GM12873 (cell line): ENCODE data around the gene ALOXE3.

Experiments used
- TF ChIP-seq, protein P1 (sequence below): IDR thresholded peaks from 2 replicates; pipeline ENCODE4 v1.5.1; 2012; ENCODE audit warnings: low read depth, mild to moderate bottlenecking, moderate library complexity, low read length, control low read depth; ENCODE audit not compliant: insufficient read depth; ENCODE audit errors: missing control alignments

The ALOXE3 gene

DNA sequence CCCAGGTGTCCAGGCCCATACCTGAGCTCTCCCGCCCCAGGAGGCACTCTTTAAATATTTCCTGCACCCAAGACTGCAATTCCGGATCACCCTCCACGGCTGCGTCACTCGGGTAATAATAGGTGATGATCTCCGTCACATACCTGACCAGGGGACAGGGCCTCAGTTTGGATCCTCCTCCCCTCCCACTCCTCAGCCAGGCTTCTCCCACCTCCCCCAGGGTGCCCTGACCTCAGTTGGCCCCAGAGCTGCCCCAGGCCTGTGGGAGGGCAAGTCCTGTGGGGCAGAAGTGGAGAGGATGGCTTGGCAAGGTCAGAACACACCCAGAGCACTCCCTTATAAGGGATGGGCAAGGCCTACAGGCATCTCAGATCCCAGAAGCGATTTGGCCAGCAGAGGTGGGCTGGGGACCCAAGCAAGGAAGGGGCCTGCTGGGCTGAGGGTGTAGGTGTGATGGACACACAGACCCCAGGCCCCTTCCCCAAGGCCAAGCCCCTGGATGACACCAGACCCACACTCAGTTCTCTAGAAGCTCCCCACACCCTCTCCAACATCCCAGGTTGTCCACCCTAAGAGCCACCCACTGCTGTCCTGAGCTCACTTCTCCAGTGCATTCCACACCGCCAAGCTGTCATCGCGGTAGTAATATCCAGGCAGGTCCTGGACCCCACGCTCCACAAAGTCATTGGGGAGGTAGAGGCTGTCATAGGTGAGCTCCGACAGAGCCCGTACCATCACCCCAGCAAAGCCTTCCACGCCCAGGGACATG, 42.6 kb downstream of the ALOXE3 start:
- TF ChIP-seq, protein P1, sequence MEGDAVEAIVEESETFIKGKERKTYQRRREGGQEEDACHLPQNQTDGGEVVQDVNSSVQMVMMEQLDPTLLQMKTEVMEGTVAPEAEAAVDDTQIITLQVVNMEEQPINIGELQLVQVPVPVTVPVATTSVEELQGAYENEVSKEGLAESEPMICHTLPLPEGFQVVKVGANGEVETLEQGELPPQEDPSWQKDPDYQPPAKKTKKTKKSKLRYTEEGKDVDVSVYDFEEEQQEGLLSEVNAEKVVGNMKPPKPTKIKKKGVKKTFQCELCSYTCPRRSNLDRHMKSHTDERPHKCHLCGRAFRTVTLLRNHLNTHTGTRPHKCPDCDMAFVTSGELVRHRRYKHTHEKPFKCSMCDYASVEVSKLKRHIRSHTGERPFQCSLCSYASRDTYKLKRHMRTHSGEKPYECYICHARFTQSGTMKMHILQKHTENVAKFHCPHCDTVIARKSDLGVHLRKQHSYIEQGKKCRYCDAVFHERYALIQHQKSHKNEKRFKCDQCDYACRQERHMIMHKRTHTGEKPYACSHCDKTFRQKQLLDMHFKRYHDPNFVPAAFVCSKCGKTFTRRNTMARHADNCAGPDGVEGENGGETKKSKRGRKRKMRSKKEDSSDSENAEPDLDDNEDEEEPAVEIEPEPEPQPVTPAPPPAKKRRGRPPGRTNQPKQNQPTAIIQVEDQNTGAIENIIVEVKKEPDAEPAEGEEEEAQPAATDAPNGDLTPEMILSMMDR, result no peak

DNA sequence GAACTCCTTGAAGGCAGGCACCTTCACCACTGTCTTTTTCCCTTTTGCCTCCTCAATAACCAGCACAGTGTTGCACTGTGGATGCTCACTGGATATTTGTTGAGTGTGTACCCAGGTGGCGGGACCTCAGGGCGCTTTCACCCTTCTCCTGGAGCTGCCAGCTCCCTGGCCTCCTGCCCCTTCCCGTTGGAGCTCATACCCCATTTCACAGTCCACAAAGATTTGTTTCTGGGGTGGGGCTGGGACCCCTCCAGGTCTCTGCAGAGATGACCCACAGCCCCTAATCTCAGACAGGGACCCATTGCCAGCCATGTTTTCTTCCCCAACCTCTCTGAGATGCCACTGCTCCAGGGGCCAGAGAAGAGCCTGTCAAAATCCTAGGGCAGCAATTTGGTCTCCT, 43.2 kb downstream of the ALOXE3 start:
- TF ChIP-seq, protein P1, result no peak

DNA sequence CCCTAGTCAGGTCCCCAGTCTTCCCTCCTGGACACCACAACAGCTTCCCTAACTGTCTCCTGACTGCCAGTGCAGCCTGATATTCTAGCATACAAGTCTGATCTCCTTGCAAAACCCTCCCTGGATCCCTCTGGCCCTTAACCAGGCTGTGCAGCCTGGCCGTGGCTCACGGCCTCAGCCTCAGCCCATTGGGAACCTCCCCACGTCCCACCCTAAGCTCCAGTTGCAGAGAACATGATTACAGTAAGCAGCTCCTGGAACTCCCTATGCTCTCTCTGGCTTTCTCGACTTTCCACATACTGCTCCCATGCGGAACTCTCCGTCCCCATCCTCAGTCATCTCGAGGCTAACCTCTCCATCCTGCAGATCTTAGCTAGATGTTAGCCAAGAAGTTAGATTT, 43.8 kb downstream of the ALOXE3 start:
- TF ChIP-seq, protein P1, result no peak

DNA sequence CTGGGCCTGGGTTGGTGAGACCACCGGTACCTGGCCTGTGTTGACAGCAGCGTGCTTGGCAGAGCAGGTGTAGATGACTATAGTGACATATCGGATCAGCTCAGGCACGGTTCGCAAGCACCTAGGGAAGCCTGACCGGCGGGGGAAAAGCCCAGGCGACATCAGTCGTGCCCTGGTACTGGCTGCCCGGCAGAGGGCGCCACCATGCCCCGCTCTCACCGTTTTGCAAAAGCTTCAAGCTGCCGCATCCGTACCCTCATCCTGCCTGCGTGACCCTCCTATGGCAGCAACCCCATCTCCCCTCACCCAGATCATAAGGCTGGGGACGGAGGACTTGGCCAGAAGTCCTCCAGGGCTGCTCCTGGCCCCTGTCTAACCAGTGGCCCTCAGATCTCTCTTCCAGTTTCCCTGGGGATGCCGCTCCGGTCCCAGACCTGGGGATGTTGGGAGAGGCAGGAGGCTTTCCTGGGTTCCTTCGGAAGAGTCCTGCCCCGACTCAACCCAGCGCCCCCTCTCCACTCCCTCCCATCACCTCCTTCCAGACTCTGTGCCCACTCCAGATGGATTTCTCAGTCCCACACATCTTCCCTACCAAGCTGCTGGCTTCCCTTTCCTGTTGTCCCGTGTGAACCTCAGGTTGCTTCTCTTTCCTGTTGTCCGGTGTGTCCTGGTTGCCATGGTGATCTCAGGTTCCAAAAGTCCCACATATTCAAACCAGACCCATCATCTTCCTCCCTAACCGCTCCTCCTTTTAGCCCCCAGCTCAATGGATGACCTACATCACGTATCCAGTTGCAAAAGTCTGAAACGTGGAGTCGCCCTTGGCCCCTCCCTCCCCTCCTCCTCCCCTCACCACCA, 44.5 kb downstream of the ALOXE3 start:
- TF ChIP-seq, protein P1, result peak; percentile 99

DNA sequence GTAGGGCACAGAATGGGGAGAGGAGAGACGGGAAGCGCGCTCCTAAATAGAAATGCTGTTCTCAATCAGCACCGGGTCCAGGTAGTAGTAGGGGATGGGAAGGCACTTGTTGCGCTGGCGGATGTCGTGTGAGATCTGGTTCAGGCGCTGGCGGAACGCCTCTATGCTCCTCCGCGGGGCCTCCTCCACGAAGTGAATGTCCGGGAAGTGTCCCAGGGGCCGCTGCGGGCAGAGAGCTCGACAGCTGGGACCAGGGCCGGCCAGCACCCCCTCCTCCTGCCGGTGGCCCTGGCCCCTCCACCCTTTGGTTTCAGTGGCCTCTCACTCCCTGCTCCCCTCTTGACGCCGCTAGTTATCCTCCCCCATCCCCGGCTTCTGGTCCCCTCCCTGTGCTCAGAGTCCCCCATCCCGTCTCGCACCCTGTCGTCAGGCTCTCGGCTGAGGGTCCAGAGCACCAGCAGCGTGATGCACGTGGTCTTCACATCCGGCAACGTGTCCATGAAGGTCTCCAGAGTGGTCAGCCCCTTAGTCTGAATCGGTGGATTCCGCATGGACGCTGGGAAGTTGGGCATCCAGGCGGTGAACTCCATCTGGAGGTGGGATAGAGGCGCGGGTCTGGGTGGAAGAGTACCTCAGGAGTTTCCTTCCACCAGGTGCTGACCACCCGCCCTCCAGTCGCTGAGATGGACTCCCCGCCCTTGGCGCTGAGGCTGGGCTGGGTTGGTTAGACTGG, 45.4 kb downstream of the ALOXE3 start:
- TF ChIP-seq, protein P1, result no peak

DNA sequence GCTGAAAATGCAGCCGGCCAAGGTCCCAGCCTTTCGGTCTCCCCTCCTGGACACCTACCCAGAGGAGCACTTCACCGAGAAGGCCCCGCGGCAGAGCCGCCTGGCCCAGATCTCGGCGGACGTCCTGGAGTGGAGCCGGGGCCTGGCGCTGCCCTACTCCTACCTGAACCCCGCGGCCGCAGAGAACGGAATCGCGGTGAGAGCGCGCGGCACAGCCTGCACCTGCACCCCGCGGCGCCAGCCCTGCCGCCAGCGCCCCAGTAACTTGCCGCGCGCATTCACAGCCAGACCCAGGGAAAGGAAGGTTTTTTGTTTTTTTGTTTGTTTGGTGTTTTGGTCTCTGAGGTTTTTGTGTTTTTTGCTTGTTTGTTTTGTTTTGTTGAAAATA, 46.0 kb downstream of the ALOXE3 start:
- TF ChIP-seq, protein P1, result no peak

DNA sequence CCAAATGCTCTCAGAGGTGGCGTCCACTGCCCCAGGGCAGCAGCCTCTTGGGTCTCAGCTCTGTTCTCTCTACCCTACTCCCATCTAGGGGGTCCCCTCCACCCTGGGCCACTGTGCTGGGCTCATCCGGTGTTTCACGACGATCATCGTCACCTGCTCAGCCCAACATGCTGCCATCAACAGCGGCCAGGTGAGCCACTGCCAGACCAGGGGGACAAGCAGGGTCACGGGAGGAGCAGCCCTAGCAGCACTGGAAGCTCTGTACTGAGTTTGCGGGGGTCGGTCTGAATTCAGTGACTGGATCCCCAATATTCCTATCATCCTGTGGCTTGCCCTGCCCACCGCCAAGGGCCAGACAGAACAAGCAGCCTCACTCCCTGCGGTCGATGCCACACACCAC, 46.8 kb downstream of the ALOXE3 start:
- TF ChIP-seq, protein P1, result no peak
